ENCODE results near the gene CPHXL. TPM values are rescaled to one million over a fixed set of nuclear protein-coding genes. Genes with fewer than 3 reads are reported as not detected.

The CPHXL gene
- total and polyA plus RNA-seq, 7 donors, result not detected

GRCh38 chr16:75758215-75758614 lies 31.9 kb upstream of the CPHXL start:
- H3K27me3 ChIP-seq, result no peaks in the 10 kb centered on the region
- TF ChIP-seq CTCF (IDR thresholded peaks at IDR 0.05) (no peak), POLR2AphosphoS5 (IDR thresholded peaks at IDR 0.05) (no peak), EP300 (IDR thresholded peaks at IDR 0.05) (no peak), POLR2A (IDR thresholded peaks at IDR 0.05) (no peak)
- intact Hi-C loops (cut with DNase I), result no loop called here
- H3K4me1 ChIP-seq, result no peaks in the 10 kb centered on the region
- H3K9me3 ChIP-seq, result no peaks in the 10 kb centered on the region
- no peaks in the 10 kb centered on the region for H3K36me3 ChIP-seq
- H3K4me3 ChIP-seq, result no peak overlapping the region
- no peak for DNase-seq
- WGBS, 2 donors, result 57 to 61% methylated on average over 1 of the region's 1 CpG
- H3K27ac ChIP-seq, result no peak overlapping the region

DNA sequence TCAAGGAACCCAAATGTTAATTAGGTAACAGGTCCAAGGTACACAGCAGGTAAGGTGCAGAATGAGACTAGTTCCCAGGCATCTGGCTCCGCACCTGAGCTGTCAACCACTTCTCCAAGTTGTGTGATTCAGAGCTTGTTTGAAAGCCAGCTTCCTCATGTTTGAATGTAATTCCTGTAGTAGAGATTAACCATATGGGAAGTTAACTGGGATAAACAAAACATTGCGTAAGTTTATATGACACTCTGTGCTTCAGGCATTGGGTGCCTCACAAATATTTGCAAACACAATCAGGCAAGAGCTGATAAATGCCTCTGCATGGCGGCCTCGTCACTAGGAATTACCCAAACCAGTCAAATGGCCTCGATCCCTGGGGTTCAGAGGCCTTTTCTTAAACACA lies 27.9 kb upstream of the CPHXL start:
- intact Hi-C loops (cut with DNase I), result no loop called here
- 11 to 47% methylated on average over 5 of the region's 5 CpGs for WGBS, 2 donors
- H3K27me3 ChIP-seq, result no peaks in the 10 kb centered on the region

GRCh38 chr16:75750528-75750927 lies 24.2 kb upstream of the CPHXL start:
- TF ChIP-seq CTCF (IDR thresholded peaks at IDR 0.05), result no peak
- no peak for TF ChIP-seq POLR2A (IDR thresholded peaks at IDR 0.05)
- TF ChIP-seq POLR2AphosphoS5 (IDR thresholded peaks at IDR 0.05), result peak in 1 of 4 donors; percentile 20
- TF ChIP-seq EP300 (IDR thresholded peaks at IDR 0.05), result no peak

More for the DNA sequence above, 27.9 kb upstream of the CPHXL start:
- Histone ChIP-seq H3K4me1 (peaks cover 0 to 10% (median 5%) of the 10 kb centered on the region in 4 donors), H3K9me3 (no peaks in the 10 kb centered on the region), H3K4me3 (no peak overlapping the region), H3K27ac (no peak overlapping the region), H3K36me3 (no peaks in the 10 kb centered on the region)
- DNase-seq, result no peak
- no peak for TF ChIP-seq EP300 (IDR thresholded peaks at IDR 0.05)
- no peak for TF ChIP-seq CTCF (IDR thresholded peaks at IDR 0.05)
- TF ChIP-seq POLR2A (IDR thresholded peaks at IDR 0.05), result no peak
- TF ChIP-seq POLR2AphosphoS5 (IDR thresholded peaks at IDR 0.05), result peak in 1 of 4 donors; percentile 10

GRCh38 chr16:75746359-75746758 lies 20.1 kb upstream of the CPHXL start:
- no peaks in the 10 kb centered on the region for H3K27me3 ChIP-seq
- H3K9me3 ChIP-seq, result no peaks in the 10 kb centered on the region
- intact Hi-C loops (cut with DNase I), result no loop called here
- no peak for DNase-seq
- H3K4me1 ChIP-seq, result peaks cover 0 to 10% (median 5%) of the 10 kb centered on the region in 4 donors
- H3K36me3 ChIP-seq, result no peaks in the 10 kb centered on the region
- no peak for TF ChIP-seq CTCF (IDR thresholded peaks at IDR 0.05)
- no peak for TF ChIP-seq EP300 (IDR thresholded peaks at IDR 0.05)
- TF ChIP-seq POLR2A (IDR thresholded peaks at IDR 0.05), result no peak
- no peak for TF ChIP-seq POLR2AphosphoS5 (IDR thresholded peaks at IDR 0.05)
- no peak overlapping the region for H3K27ac ChIP-seq
- H3K4me3 ChIP-seq, result no peak overlapping the region
- WGBS, 2 donors, result 87 to 90% methylated on average over 3 of the region's 3 CpGs

More at GRCh38 chr16:75750528-75750927, 24.2 kb upstream of the CPHXL start:
- Histone ChIP-seq H3K4me3 (no peak overlapping the region), H3K27me3 (no peaks in the 10 kb centered on the region), H3K27ac (no peak overlapping the region), H3K36me3 (no peaks in the 10 kb centered on the region), H3K9me3 (no peaks in the 10 kb centered on the region), H3K4me1 (peaks cover 0 to 10% (median 5%) of the 10 kb centered on the region in 4 donors)
- intact Hi-C loops (cut with DNase I), result no loop called here
- DNase-seq, result no peak
- 26 to 64% methylated on average over 3 of the region's 3 CpGs for WGBS, 2 donors

DNA sequence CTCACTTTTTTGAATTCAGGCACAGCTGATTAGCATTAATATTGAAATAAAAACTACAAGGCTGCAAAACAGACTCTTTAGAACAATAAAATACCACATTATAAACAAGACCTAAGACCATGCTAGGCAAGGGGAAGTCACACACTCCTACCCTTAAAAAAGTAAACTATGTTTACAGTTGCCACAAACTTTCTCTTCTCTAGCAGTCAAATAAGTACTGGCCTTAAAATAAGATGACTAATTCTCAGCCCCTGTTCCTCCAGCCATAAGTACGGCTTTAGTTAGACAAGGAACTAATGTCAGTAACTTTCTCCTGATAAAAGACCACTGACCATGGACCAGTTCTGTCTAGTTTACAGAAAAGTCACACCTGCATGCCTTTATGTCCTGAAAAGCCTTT lies 19.5 kb upstream of the CPHXL start:
- 78 to 86% methylated on average over 1 of the region's 1 CpG for WGBS, 2 donors
- no peaks in the 10 kb centered on the region for H3K9me3 ChIP-seq
- intact Hi-C loops (cut with DNase I), result no loop called here

More for the DNA sequence above, 19.5 kb upstream of the CPHXL start:
- DNase-seq, result no peak
- no peaks in the 10 kb centered on the region for H3K27me3 ChIP-seq
- H3K36me3 ChIP-seq, result no peaks in the 10 kb centered on the region
- H3K4me3 ChIP-seq, result no peak overlapping the region
- no peak overlapping the region for H3K27ac ChIP-seq
- no peak for TF ChIP-seq CTCF (IDR thresholded peaks at IDR 0.05)
- TF ChIP-seq POLR2A (IDR thresholded peaks at IDR 0.05), result no peak
- TF ChIP-seq EP300 (IDR thresholded peaks at IDR 0.05), result no peak
- no peak for TF ChIP-seq POLR2AphosphoS5 (IDR thresholded peaks at IDR 0.05)
- peaks cover 0 to 10% (median 5%) of the 10 kb centered on the region in 4 donors for H3K4me1 ChIP-seq
